H1 (cell line): ENCODE results near the gene TRPM1. TPM values are rescaled to one million over a fixed set of nuclear protein-coding genes. Genes with fewer than 3 reads are reported as not detected.

Experiments used
- KDM1A ChIP-seq: fragments of 200-600, 300-600 bp; sonication (generic); IDR thresholded peaks from 2 replicates; pipeline ENCODE4 v1.7.1; 2016; ENCODE audit warnings: mild to moderate bottlenecking, low read length, borderline replicate concordance
- NANOG ChIP-seq: IDR thresholded peaks from 2 replicates; pipeline ENCODE4 v1.6.1; 2011; ENCODE audit warnings: low read length, low read depth, mild to moderate bottlenecking, inconsistent platforms; ENCODE audit not compliant: insufficient read depth, poor library complexity, severe bottlenecking
- RAD21 ChIP-seq, 2 experiments: IDR thresholded peaks in 1 of 2; conservative IDR thresholded peaks in 1 of 2; 2 replicates each; pipeline ENCODE4 v1.6.1; 2011; ENCODE audit warnings: low read depth in 2 of 2, low read length in 2 of 2, improper control_type of control experiment in 1 of 2, inconsistent platforms in 1 of 2, mild to moderate bottlenecking in 1 of 2, moderate library complexity in 1 of 2
- TCF12 ChIP-seq: IDR thresholded peaks from 2 replicates; pipeline ENCODE4 v1.6.1; 2011; ENCODE audit warnings: low read depth, mild to moderate bottlenecking, low read length
- polyA plus RNA-seq, 7 experiments: library from polyadenylated mRNA; depleted of rRNA in 3 of 7; stranded (reverse) in 5 of 7; unstranded in 2 of 7; fragments of >200 nt in 5 of 7; fragments of 200-250 nt in 2 of 7; gene quantifications; 1 replicate in 5 of 7; 2 replicates in 1 of 7; 4 replicates in 1 of 7; pipeline versions ENCODE4 v1.2.1 to v1.2.3, GENCODE V29; 2011 to 2013; ENCODE audit warnings: missing spikeins in 2 of 7, mixed read lengths in 2 of 7
- total RNA-seq: library from RNA; stranded (reverse); fragmentation: NEBNext Ultra II Directional; extraction: Animal tissue kit (Norgen Biotek cat#: 25700); gene quantifications from 2 replicates; pipeline ENCODE4 v1.2.1, GENCODE V29; 2021

Gene TRPM1
- total and polyA plus RNA-seq, 2 of the 8 experiments (the other 6 are each of a cell fraction or from before 2014, with no cell fraction given) = 0.05 TPM; not detected in 1

GRCh38 chr15:30956216-30957124 lies 145.1 kb downstream of the TRPM1 start (continued):
- TF ChIP-seq KDM1A (no peak), NANOG (no peak), RAD21 (IDR thresholded peaks at IDR 0.05 in 1 of 2, conservative IDR thresholded peaks at IDR 0.05 in 1 of 2; ENCODE audit: low read depth in 2 of 2, low read length in 2 of 2) (no peak), TCF12 (no peak)
- TF ChIP-seq, all 59 proteins: peak for 0
